Common myeloid progenitor, CD34-positive (primary cell): ENCODE results near the gene FRYL.
"Not testable (repeated sequence)": the region's sequence is repeated elsewhere in the genome, so short reads cannot be mapped to it uniquely, and the experiment has no call there.

Experiments used
- CTCF ChIA-PET: fragments of 350-600 bp; sonication (Branson Sonifier 250); formaldehyde crosslinking; loops from one replicate; lab custom pipeline; 2021; ENCODE audit warnings: antibody characterized with exemption; lab: Charles Lee
- POLR2A ChIA-PET: fragments of 350-600 bp; sonication (Branson Sonifier 250); formaldehyde crosslinking; loops from one replicate; lab custom pipeline; 2021; ENCODE audit warnings: antibody characterized with exemption; lab: Charles Lee
- DNase-seq, 3 donors: peaks; one replicate each; pipeline versions ENCODE4 v3.0.0 to v3.0.0-alpha.2; 2013
- H3K27ac ChIP-seq, 2 experiments: 1 replicate in 1 of 2; 2 replicates in 1 of 2; pipeline ENCODE4 v1.7.0; 2013; ENCODE audit warnings: inconsistent platforms in 2 of 2, low read length in 2 of 2, mild to moderate bottlenecking in 2 of 2, low read depth in 1 of 2, moderate library complexity in 1 of 2; ENCODE audit not compliant: severe bottlenecking in 2 of 2, insufficient read depth in 1 of 2, poor library complexity in 1 of 2
- H3K27me3 ChIP-seq, 5 experiments: replicated peaks in 2 of 5; 1 replicate in 3 of 5; 2 replicates in 2 of 5; pipeline versions ENCODE4 v1.6.1 to v1.7.0; 2013; ENCODE audit warnings: low read length in 4 of 5, mild to moderate bottlenecking in 2 of 5, moderate library complexity in 2 of 5, inconsistent platforms in 1 of 5; ENCODE audit not compliant: insufficient read depth in 5 of 5, control insufficient read depth in 4 of 5
- H3K36me3 ChIP-seq, 4 experiments: 1 replicate in 2 of 4; 2 replicates in 2 of 4; pipeline versions ENCODE4 v1.6.1 to v1.7.0; 2013; ENCODE audit warnings: low read length in 3 of 4, control low read depth in 1 of 4, mild to moderate bottlenecking in 1 of 4; ENCODE audit not compliant: control insufficient read depth in 4 of 4, insufficient read depth in 4 of 4
- H3K4me1 ChIP-seq, 4 experiments: 1 replicate in 3 of 4; 2 replicates in 1 of 4; pipeline versions ENCODE4 v1.6.1 to v1.7.1; 2013; ENCODE audit warnings: low read length in 3 of 4, mild to moderate bottlenecking in 3 of 4, control low read depth in 1 of 4, inconsistent platforms in 1 of 4, moderate library complexity in 1 of 4; ENCODE audit not compliant: control insufficient read depth in 4 of 4, insufficient read depth in 4 of 4; ENCODE audit errors: control extremely low read depth in 1 of 4
- H3K4me3 ChIP-seq, 7 experiments: 1 replicate in 4 of 7; 2 replicates in 3 of 7; pipeline versions ENCODE4 v1.5.1 to v1.7.0; 2013; ENCODE audit warnings: mild to moderate bottlenecking in 7 of 7, low read length in 6 of 7, moderate library complexity in 6 of 7, inconsistent platforms in 2 of 7, low read depth in 2 of 7, control low read depth in 1 of 7; ENCODE audit not compliant: insufficient read depth in 4 of 7, control insufficient read depth in 1 of 7; ENCODE audit errors: extremely low read depth in 1 of 7
- H3K9me3 ChIP-seq, 5 experiments: 1 replicate in 4 of 5; 2 replicates in 1 of 5; pipeline versions ENCODE4 v1.6.1 to v1.7.1; 2013; ENCODE audit warnings: low read length in 4 of 5, mild to moderate bottlenecking in 2 of 5, inconsistent platforms in 1 of 5, low read depth in 1 of 5, moderate library complexity in 1 of 5; ENCODE audit not compliant: control insufficient read depth in 4 of 5, insufficient read depth in 2 of 5; ENCODE audit errors: control extremely low read depth in 1 of 5
- WGBS: methylation state at CpG from one replicate; pipeline ENCODE4 v1.1.5; 2013; ENCODE audit not compliant: insufficient coverage; 5-methylcytosine and 5-hydroxymethylcytosine counted together

Gene FRYL

GRCh38 chr4:48641401-48641800 is 138.7 kb downstream of the FRYL start:
- ChIA-PET POLR2A (no interaction called here), CTCF (no interaction called here)
- no peak for DNase-seq
- H3K27me3 ChIP-seq = no peaks in the 10 kb centered on the region
- H3K4me1 ChIP-seq = peaks cover 0 to 8% (median 0%) of the 10 kb centered on the region in 4 experiments
- H3K9me3 ChIP-seq = peaks cover 0 to 3% (median 0%) of the 10 kb centered on the region in 5 experiments
- WGBS = 100% methylated on average over 3 of the region's 4 CpGs
- no peaks in the 10 kb centered on the region for H3K36me3 ChIP-seq
- no peak overlapping the region for H3K27ac ChIP-seq
- H3K4me3 ChIP-seq = no peak overlapping the region

GRCh38 chr4:48640699-48641098 is 139.4 kb downstream of the FRYL start:
- Histone ChIP-seq H3K9me3 (peaks cover 0 to 3% (median 0%) of the 10 kb centered on the region in 5 experiments), H3K27ac (no peak overlapping the region), H3K4me3 (no peak overlapping the region), H3K36me3 (no peaks in the 10 kb centered on the region), H3K4me1 (peaks cover 0 to 8% (median under 1%) of the 10 kb centered on the region in 4 experiments), H3K27me3 (no peaks in the 10 kb centered on the region)
- POLR2A ChIA-PET = no interaction called here
- CTCF ChIA-PET = no interaction called here
- no peak for DNase-seq
- no CpG with 5 or more reads among the region's 2 CpGs for WGBS

- POLR2A ChIA-PET = no interaction called here
- H3K4me3 ChIP-seq = no peak overlapping the region
Observed at GRCh38 chr4:48640225-48640624, 139.9 kb downstream of the FRYL start.

GRCh38 chr4:48639807-48640206 is 140.3 kb downstream of the FRYL start:
- no peak overlapping the region for H3K27ac ChIP-seq
- no peak for DNase-seq
- H3K9me3 ChIP-seq = peaks cover 0 to 3% (median 0%) of the 10 kb centered on the region in 5 experiments
- no peaks in the 10 kb centered on the region for H3K36me3 ChIP-seq
- H3K4me3 ChIP-seq = no peak overlapping the region
- ChIA-PET CTCF (interaction anchor here (1.2 kb wide), 1 partner anchor 17 kb away, joined by 4 read pairs; no protein-coding TSS in a partner anchor), POLR2A (no interaction called here)
- H3K4me1 ChIP-seq = peaks cover 3 to 16% (median 7%) of the 10 kb centered on the region in 4 experiments
- no peaks in the 10 kb centered on the region for H3K27me3 ChIP-seq
- WGBS = no CpG with 5 or more reads among the region's 3 CpGs

More at GRCh38 chr4:48640225-48640624, 139.9 kb downstream of the FRYL start:
- Histone ChIP-seq H3K27ac (no peak overlapping the region), H3K36me3 (no peaks in the 10 kb centered on the region), H3K27me3 (no peaks in the 10 kb centered on the region), H3K4me1 (peaks cover 3 to 12% (median 5%) of the 10 kb centered on the region in 4 experiments), H3K9me3 (peaks cover 0 to 3% (median 0%) of the 10 kb centered on the region in 5 experiments)
- no peak for DNase-seq
- CTCF ChIA-PET = interaction anchor here (1.2 kb wide), 1 partner anchor 17 kb away, joined by 4 read pairs; no protein-coding TSS in a partner anchor

GRCh38 chr4:48638586-48638985 is 141.5 kb downstream of the FRYL start:
- DNase-seq, H3K27me3 ChIP-seq, H3K9me3 ChIP-seq, H3K27ac ChIP-seq, POLR2A ChIA-PET, H3K36me3 ChIP-seq, H3K4me3 ChIP-seq, CTCF ChIA-PET: not testable (repeated sequence)
- H3K4me1 ChIP-seq = peaks cover 3 to 17% (median 8%) of the 10 kb centered on the region in 4 experiments
- WGBS = 100% methylated on average over 2 of the region's 5 CpGs

GRCh38 chr4:48636911-48637310 is 143.2 kb downstream of the FRYL start:
- Histone ChIP-seq H3K27me3 (no peaks in the 10 kb centered on the region), H3K4me1 (peaks cover 3 to 23% (median 8%) of the 10 kb centered on the region in 4 experiments), H3K27ac (no peak overlapping the region), H3K9me3 (peaks cover 0 to 3% (median 0%) of the 10 kb centered on the region in 5 experiments), H3K4me3 (no peak overlapping the region), H3K36me3 (peaks cover 0 to 4% (median 0%) of the 10 kb centered on the region in 4 experiments)
- ChIA-PET CTCF (no interaction called here), POLR2A (no interaction called here)
- WGBS = no CpG with 5 or more reads among the region's 1 CpG
- DNase-seq = no peak

- WGBS = no CpG with 5 or more reads among the region's 2 CpGs
- Histone ChIP-seq H3K36me3 (peaks cover 0 to 4% (median 0%) of the 10 kb centered on the region in 4 experiments), H3K4me3 (no peak overlapping the region), H3K27ac (no peak overlapping the region), H3K9me3 (peaks cover 0 to 3% (median 0%) of the 10 kb centered on the region in 5 experiments), H3K4me1 (peaks cover 3 to 23% (median 8%) of the 10 kb centered on the region in 4 experiments), H3K27me3 (no peaks in the 10 kb centered on the region)
- DNase-seq = no peak
- CTCF ChIA-PET = interaction anchor here (1.2 kb wide), 1 partner anchor 13 kb away, joined by 4 read pairs; no protein-coding TSS in a partner anchor
- POLR2A ChIA-PET = no interaction called here
Observed at GRCh38 chr4:48635980-48636379, 144.1 kb downstream of the FRYL start.
